ENCODE measurements around the gene TMEM235.

GRCh38 chr17:78268951-78269905 lies 37.8 kb downstream of the TMEM235 start:
- no peak for TF ChIP-seq TAF1 (IDR thresholded peaks at IDR 0.05; ENCODE audit: low read depth, low read length)
- TF ChIP-seq POLR2A (IDR thresholded peaks at IDR 0.05; ENCODE audit: low read depth, low read length), result no peak
- no peak for TF ChIP-seq POLR2AphosphoS5 (IDR thresholded peaks at IDR 0.05; ENCODE audit: low read depth, low read length)
- no peak for TF ChIP-seq SPI1 (IDR thresholded peaks at IDR 0.05; ENCODE audit: low read depth, low read length)
- TF ChIP-seq POU2F2 (IDR thresholded peaks at IDR 0.05; ENCODE audit: low read depth, low read length), result no peak
